ENCODE data around the gene PCSK4. TPM values are rescaled to one million over a fixed set of nuclear protein-coding genes. Genes with fewer than 3 reads are reported as not detected.

Gene PCSK4
- polyA plus RNA-seq, 2 of the 4 experiments (the other 2 are of a cell fraction) = 0.76 to 2.1 TPM

- no peak overlapping the region for H3K4me2 ChIP-seq
- POLR2A ChIA-PET = interaction anchor here (0.8 kb wide), 1 partner anchor 35 kb away, joined by 4 read pairs; the partner anchor contains the start of gene REEP6
- peaks cover 10% of the 10 kb centered on the region; the same call in 2 of the 3 replicates for H3K4me1 ChIP-seq
These were observed 33.8 kb downstream of the PCSK4 start for GRCh38 chr19:1456121-1456900.

DNA sequence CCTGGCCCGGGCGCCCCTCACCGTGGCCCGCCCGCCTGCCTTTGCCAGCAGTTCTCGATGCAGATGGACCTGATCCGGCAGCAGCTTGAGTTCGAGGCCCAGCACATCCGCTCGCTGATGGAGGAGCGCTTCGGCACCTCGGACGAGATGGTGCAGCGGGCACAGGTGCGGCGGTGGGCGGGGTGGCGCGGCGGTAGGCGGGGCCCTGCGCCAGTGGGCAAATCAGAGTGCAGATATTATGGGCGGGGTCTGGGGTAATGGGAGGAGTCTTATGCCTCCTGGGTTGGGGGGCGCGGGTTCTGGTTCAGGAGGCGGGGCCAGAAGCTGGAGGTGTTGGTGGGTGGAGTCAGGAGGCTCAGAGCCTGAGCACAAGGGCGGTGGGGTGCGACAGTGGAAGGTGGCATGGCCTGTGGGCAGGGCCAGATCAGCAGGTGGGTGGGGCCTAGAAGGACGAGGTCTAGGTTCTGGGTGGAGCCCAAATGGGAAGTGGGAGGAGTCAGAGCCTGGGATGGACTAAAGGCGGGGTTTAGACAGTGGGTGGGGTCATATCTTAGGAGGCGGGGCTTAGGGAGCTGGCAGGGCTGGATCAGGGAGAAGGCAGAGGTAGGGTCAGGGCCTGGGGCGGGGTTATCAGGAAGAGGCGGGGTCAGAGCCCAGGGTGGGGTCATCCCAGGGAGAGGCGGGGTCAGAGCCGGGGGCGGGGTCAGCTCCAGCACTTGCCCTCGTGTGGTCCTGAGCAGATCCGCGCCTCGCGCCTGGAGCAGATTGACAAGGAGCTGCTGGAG lies 34.6 kb downstream of the PCSK4 start:
- peak; percentile 42 to 66; a peak in 5 of 6 replicates for ATAC-seq
- peak; percentile 56 to 88 for DNase-seq (ENCODE audit: low read depth in 1 of 2, low spot score in 1 of 2)
- peaks cover 10% of the 10 kb centered on the region; the same call in 2 of the 3 replicates for H3K4me1 ChIP-seq
- POLR2A ChIA-PET = interaction anchor here (0.8 kb wide), 1 partner anchor 35 kb away, joined by 4 read pairs; the partner anchor contains the start of gene REEP6
- H3K27ac ChIP-seq = no peak overlapping the region
- H3K4me3 ChIP-seq = no peak overlapping the region
- CTCF ChIA-PET = interaction anchor here (0.6 to 4.4 kb wide), 4 partner anchors 11 to 59 kb away, joined by 3 to 34 read pairs (median 7); no protein-coding TSS in a partner anchor
- no peaks in the 10 kb centered on the region for H3K9me3 ChIP-seq
- H3K4me2 ChIP-seq = peak overlapping the region; percentile 59
- TF ChIP-seq CEBPB (IDR thresholded peaks at IDR 0.05) = no peak
- no peak for TF ChIP-seq PBX3 (IDR thresholded peaks at IDR 0.05)
- TF ChIP-seq FOSB (CRISPR knock-in tag; IDR thresholded peaks at IDR 0.05) = no peak
- WGBS (ENCODE audit: missing lambda C conversion rate) = 33% methylated on average over 32 of the region's 42 CpGs
- FAIRE-seq = no peak

More at GRCh38 chr19:1456121-1456900, 33.8 kb downstream of the PCSK4 start:
- CTCF ChIA-PET = interaction anchor here (1.2 to 4.4 kb wide), 4 partner anchors 10 to 45 kb away, joined by 3 to 34 read pairs (median 8); no protein-coding TSS in a partner anchor
- H3K4me3 ChIP-seq = no peak overlapping the region
- DNase-seq (ENCODE audit: low read depth in 1 of 2, low spot score in 1 of 2) (no peak), ATAC-seq (no peak), FAIRE-seq (no peak)
- no peaks in the 10 kb centered on the region for H3K9me3 ChIP-seq
- WGBS (ENCODE audit: missing lambda C conversion rate) = 75% methylated on average over 23 of the region's 43 CpGs
- TF ChIP-seq GATA3 (IDR thresholded peaks at IDR 0.05; ENCODE audit: borderline replicate concordance) = no peak
- no peak for TF ChIP-seq RARB (CRISPR knock-in tag; IDR thresholded peaks at IDR 0.05)
- no peak overlapping the region for H3K27ac ChIP-seq

DNA sequence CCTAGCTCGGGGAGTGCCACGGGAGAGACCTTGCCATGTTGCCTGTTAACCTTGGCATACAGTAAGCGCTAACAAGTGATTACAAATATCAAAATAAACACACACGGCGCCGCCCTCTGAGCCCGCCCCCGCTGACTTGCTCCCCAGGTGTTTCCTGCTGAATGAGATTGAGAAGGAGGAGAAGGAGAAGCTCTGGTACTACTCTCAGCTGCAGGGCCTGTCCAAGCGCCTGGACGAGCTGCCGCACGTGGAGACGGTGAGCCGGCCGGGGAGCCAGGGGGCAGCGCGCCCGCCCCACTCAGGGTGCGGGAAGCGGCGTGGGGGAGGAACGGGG lies 35.2 kb downstream of the PCSK4 start:
- Histone ChIP-seq H3K4me2 (peak overlapping the region; percentile 59), H3K27ac (no peak overlapping the region), H3K9me3 (no peaks in the 10 kb centered on the region), H3K4me1 (peaks cover 10% of the 10 kb centered on the region; the same call in 2 of the 3 replicates), H3K4me3 (no peak overlapping the region)
- no peak; a peak in 2 of 6 replicates for ATAC-seq
- CTCF ChIA-PET = interaction anchor here (0.6 to 4.4 kb wide), 3 partner anchors 10 to 59 kb away, joined by 3 to 34 read pairs (median 3); no protein-coding TSS in a partner anchor
- POLR2A ChIA-PET = no interaction called here
- no peak for FAIRE-seq
- no peak for TF ChIP-seq MYC (IDR thresholded peaks at IDR 0.05; ENCODE audit: borderline replicate concordance, low read length)
- no peak for TF ChIP-seq NPAS2 (CRISPR knock-in tag; IDR thresholded peaks at IDR 0.05; ENCODE audit: borderline replicate concordance)
- no peak for TF ChIP-seq JUNB (IDR thresholded peaks at IDR 0.05)
- TF ChIP-seq ATOH8 (CRISPR knock-in tag; IDR thresholded peaks at IDR 0.05; ENCODE audit: low read depth) = no peak
- TF ChIP-seq SREBF2 (IDR thresholded peaks at IDR 0.05) = no peak
- TF ChIP-seq, protein P1, sequence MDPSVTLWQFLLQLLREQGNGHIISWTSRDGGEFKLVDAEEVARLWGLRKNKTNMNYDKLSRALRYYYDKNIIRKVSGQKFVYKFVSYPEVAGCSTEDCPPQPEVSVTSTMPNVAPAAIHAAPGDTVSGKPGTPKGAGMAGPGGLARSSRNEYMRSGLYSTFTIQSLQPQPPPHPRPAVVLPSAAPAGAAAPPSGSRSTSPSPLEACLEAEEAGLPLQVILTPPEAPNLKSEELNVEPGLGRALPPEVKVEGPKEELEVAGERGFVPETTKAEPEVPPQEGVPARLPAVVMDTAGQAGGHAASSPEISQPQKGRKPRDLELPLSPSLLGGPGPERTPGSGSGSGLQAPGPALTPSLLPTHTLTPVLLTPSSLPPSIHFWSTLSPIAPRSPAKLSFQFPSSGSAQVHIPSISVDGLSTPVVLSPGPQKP (IDR thresholded peaks at IDR 0.05; ENCODE audit: low read depth, low read length) = no peak
- no peak for TF ChIP-seq HEYL (CRISPR knock-in tag; IDR thresholded peaks at IDR 0.05)
- 41% methylated on average over 19 of the region's 22 CpGs for WGBS (ENCODE audit: missing lambda C conversion rate)
- DNase-seq (ENCODE audit: low read depth in 1 of 2, low spot score in 1 of 2) = no peak

Measured in A549 (cell line).